Tibial nerve (tissue), 4 donors: ENCODE data around the gene PDE3A. TPM values are rescaled to one million over a fixed set of nuclear protein-coding genes. Genes with fewer than 3 reads are reported as not detected.

Source experiments
- DNase-seq, 2 donors: peaks; one replicate each; pipeline ENCODE4 v3.0.0-alpha.2; 2019; ENCODE audit warnings: low spot score in 2 of 2
- H3K27ac ChIP-seq, 4 donors: fragments of 200-600 bp; sonication (generic) in 3 of 4; one replicate each; pipeline ENCODE4 v1.5.1; 2017 to 2019; ENCODE audit warnings: mild to moderate bottlenecking in 1 of 4
- H3K27me3 ChIP-seq, 2 donors: fragments of 200-600 bp; sonication (generic) in 1 of 2; one replicate each; pipeline versions ENCODE4 v1.5.1 to v1.6.0; 2017 to 2019
- H3K36me3 ChIP-seq, 3 donors: fragments of 200-600 bp; sonication (generic); one replicate each; pipeline ENCODE4 v1.5.1; 2018 to 2019
- H3K4me1 ChIP-seq, 4 donors: fragments of 200-600 bp; sonication (generic) in 3 of 4; one replicate each; pipeline ENCODE4 v1.5.1; 2017 to 2019
- H3K4me3 ChIP-seq, 4 donors: fragments of 200-600 bp; sonication (generic) in 3 of 4; one replicate each; pipeline ENCODE4 v1.5.1; 2017 to 2019; ENCODE audit warnings: mild to moderate bottlenecking in 1 of 4, moderate library complexity in 1 of 4
- H3K9me3 ChIP-seq, 4 donors: fragments of 200-600 bp; sonication (generic) in 3 of 4; one replicate each; pipeline ENCODE4 v1.5.1; 2017 to 2019
- EP300 ChIP-seq, 2 donors: sonication (generic); formaldehyde crosslinking; IDR thresholded peaks; one replicate each; pipeline ENCODE4 v1.6.1; 2017; ENCODE audit warnings: antibody characterized with exemption in 2 of 2, mild to moderate bottlenecking in 1 of 2
- POLR2A ChIP-seq, 2 donors: fragments of 450-650 bp; IDR thresholded peaks; one replicate each; pipeline ENCODE4 v1.6.1; 2017; ENCODE audit warnings: antibody characterized with exemption in 2 of 2, mild to moderate bottlenecking in 2 of 2, moderate library complexity in 2 of 2
- WGBS, 2 donors: methylation state at CpG; one replicate each; pipeline ENCODE4 v1.1.5; 2018; 5-methylcytosine and 5-hydroxymethylcytosine counted together
- total RNA-seq, 4 donors: library from RNA; depleted of rRNA; stranded (reverse); fragments of >200 nt; gene quantifications; one replicate each; pipeline ENCODE4 v1.1.0, GENCODE V29; 2016
- TF ChIP-seq, protein P1 (sequence below), 5 experiments: fragments of 200-600 bp in 3 of 5; fragments of 450-650 bp in 2 of 5; sonication (generic) in 3 of 5; IDR thresholded peaks; one replicate each; pipeline ENCODE4 v1.5.1; 2016 to 2019; ENCODE audit warnings: antibody characterized with exemption in 5 of 5, mild to moderate bottlenecking in 3 of 5, moderate library complexity in 2 of 5

Gene PDE3A
- total RNA-seq, 4 donors from 2014 or later, result 11.4 to 17.6 (median 12.9) TPM

DNA sequence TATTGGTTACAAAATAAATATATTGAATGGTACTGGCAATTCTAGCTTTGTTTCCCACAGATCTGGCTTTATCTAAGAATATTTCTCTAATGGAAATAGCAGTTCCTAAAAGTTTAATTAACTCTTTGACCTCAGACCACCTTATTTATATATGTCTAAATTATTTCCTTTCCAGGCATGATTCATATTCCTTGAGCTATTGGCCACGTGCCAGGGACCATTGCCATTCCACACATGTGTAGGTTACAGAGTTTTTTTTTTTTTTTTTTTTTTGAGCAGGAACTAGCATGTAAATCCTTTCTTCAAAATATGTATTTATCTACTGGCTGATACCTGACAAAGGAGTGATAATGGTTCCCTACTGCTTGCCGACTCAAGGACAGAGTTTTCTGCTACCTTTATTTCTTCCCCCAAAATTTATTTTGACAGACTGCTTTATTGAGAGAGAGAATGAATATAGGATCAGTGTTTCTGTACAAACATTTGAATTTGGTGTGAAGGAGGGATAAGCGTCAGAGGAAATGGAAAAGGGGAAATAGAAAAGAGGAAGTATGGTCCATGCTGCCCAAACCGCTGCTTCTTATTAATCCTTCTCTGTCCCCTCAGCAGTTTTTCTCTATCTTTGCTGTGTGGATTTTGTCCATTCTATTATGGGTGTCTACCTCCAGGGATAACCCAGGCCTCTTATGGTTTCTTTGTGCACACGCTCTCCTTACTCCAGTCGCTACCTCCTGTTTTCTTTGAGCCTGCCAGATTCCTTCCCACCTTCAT lies 36.4 kb downstream of the PDE3A start:
- no peaks in the 10 kb centered on the region for H3K27me3 ChIP-seq
- H3K4me1 ChIP-seq, result no peaks in the 10 kb centered on the region
- no peaks in the 10 kb centered on the region for H3K9me3 ChIP-seq
- no peaks in the 10 kb centered on the region for H3K36me3 ChIP-seq
- TF ChIP-seq EP300 (IDR thresholded peaks at IDR 0.05) (peak in 1 of 2 donors; percentile 34), POLR2A (IDR thresholded peaks at IDR 0.05) (no peak)
- TF ChIP-seq, protein P1, sequence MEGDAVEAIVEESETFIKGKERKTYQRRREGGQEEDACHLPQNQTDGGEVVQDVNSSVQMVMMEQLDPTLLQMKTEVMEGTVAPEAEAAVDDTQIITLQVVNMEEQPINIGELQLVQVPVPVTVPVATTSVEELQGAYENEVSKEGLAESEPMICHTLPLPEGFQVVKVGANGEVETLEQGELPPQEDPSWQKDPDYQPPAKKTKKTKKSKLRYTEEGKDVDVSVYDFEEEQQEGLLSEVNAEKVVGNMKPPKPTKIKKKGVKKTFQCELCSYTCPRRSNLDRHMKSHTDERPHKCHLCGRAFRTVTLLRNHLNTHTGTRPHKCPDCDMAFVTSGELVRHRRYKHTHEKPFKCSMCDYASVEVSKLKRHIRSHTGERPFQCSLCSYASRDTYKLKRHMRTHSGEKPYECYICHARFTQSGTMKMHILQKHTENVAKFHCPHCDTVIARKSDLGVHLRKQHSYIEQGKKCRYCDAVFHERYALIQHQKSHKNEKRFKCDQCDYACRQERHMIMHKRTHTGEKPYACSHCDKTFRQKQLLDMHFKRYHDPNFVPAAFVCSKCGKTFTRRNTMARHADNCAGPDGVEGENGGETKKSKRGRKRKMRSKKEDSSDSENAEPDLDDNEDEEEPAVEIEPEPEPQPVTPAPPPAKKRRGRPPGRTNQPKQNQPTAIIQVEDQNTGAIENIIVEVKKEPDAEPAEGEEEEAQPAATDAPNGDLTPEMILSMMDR (IDR thresholded peaks at IDR 0.05), result no peak
- WGBS, 2 donors, result 72 to 75% methylated on average over 6 of the region's 6 CpGs
- peak; percentile 23 to 24 for DNase-seq
- no peak overlapping the region for H3K27ac ChIP-seq
- no peak overlapping the region for H3K4me3 ChIP-seq

DNA sequence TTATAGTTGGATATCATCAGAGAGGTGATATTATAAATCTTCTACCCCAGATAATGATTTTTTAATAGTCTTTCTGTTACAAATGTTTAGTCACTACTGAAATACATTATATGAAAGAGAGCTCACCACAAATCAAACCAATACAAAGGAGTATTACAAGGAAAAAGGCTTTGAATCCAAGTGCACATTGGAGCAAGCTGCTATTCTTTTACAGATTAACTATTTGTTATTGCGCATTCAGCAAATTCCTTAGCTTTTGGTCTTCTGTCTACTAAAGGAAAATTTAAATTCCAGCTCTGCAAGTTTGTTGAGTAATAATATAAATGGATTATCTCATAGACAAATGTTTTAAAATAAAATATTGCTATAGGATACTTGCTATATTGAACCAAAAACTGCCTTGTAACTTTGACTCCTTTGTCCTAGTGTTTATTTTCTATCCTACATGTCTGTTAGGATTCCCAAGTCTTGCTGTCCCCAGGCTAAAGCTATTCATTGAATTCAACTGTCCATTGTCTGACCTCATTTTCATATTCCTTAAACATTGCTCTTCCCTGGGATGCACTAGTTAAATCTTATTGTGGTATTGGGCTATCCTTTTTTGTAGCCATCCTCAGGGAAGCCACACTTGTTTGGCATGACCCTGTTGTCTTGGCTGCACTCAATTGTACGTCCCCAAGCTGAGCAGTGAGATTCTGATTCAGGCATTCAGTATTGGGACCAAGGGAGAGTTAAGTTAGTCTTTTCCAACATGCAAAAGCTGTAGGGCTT lies 41.5 kb downstream of the PDE3A start:
- H3K27ac ChIP-seq, result no peak overlapping the region
- peaks cover 0 to under 1% (median 0%) of the 10 kb centered on the region in 4 donors for H3K4me1 ChIP-seq
- TF ChIP-seq, protein P1 (IDR thresholded peaks at IDR 0.05), result no peak
- no peak for TF ChIP-seq POLR2A (IDR thresholded peaks at IDR 0.05)
- no peak for TF ChIP-seq EP300 (IDR thresholded peaks at IDR 0.05)
- no peaks in the 10 kb centered on the region for H3K9me3 ChIP-seq
- WGBS, 2 donors, result 41 to 57% methylated on average over 2 of the region's 2 CpGs
- DNase-seq, result no peak
- H3K27me3 ChIP-seq, result no peaks in the 10 kb centered on the region
- H3K4me3 ChIP-seq, result no peak overlapping the region
- no peaks in the 10 kb centered on the region for H3K36me3 ChIP-seq

DNA sequence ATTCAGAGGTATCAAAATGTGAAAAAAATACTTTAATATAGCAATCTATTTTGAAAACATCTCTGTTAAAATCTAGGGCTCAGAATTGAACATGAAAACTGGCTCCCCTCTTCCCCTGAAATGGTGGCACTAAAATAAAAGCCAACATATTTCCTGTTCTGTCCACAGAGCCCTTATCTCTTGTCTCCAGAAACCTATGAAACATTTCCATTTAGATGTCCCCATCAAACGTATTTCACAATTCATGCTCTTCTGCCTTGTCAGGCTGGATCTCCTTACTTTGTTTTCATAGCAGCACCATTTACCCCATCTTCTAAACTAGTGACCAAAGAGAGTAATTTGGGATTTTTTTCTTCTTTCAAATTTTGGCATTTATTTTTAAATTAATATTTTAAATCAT lies 42.4 kb downstream of the PDE3A start:
- Histone ChIP-seq H3K9me3 (no peaks in the 10 kb centered on the region), H3K4me1 (peaks cover 0 to 5% (median 0%) of the 10 kb centered on the region in 4 donors), H3K4me3 (no peak overlapping the region), H3K27me3 (no peaks in the 10 kb centered on the region), H3K36me3 (no peaks in the 10 kb centered on the region), H3K27ac (no peak overlapping the region)
- TF ChIP-seq, protein P1 (IDR thresholded peaks at IDR 0.05), result no peak
- TF ChIP-seq EP300 (IDR thresholded peaks at IDR 0.05), result no peak
- DNase-seq, result no peak
- 72 to 74% methylated on average over 1 of the region's 1 CpG for WGBS, 2 donors

DNA sequence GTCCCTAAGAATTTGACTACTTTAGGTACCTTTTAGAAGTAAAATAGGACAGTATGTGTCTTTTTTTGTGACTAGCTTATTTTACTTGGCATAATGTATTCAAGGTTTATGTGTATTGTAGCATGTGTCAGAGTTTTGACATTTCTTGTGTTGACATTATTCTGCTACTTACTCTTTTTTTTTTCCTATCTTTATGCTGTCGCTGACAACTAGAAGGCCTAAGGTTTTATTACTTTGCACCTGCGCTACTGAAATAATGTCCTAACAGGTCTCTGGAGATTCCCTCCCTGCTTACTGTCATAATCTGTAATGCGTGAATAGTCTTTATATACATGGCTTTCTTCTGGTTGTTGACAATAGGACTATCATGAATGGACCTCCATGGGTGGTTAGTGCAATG lies 43.0 kb downstream of the PDE3A start:
- 62 to 93% methylated on average over 3 of the region's 3 CpGs for WGBS, 2 donors
- no peak overlapping the region for H3K4me3 ChIP-seq
- H3K27me3 ChIP-seq, result no peaks in the 10 kb centered on the region
- H3K4me1 ChIP-seq, result peaks cover 0 to 5% (median 0%) of the 10 kb centered on the region in 4 donors
- no peaks in the 10 kb centered on the region for H3K36me3 ChIP-seq
- TF ChIP-seq, protein P1 (IDR thresholded peaks at IDR 0.05), result no peak
- TF ChIP-seq EP300 (IDR thresholded peaks at IDR 0.05) (no peak), POLR2A (IDR thresholded peaks at IDR 0.05) (no peak)
- DNase-seq, result no peak
- no peaks in the 10 kb centered on the region for H3K9me3 ChIP-seq
- no peak overlapping the region for H3K27ac ChIP-seq

DNA sequence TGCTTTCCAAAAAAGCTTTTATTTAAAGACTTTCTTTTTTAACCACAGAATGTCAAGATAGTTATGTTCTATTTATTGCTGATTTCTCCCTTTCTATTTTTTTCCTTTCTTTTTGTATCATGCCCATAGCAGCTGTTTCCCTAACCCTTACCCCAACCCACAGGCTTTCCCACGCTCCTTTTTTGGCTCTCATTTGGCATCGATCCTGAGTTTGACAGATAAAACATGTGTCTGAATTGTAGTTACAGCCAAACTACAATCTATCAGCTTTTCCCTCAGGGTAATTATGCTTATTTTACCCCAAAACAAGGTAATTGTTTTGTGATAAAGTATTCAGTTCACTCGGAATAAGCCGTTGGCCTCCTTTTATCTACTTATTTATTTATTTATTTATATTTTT lies 46.7 kb downstream of the PDE3A start:
- H3K4me1 ChIP-seq, result peaks cover 0 to 11% (median 0%) of the 10 kb centered on the region in 4 donors
- no peak for TF ChIP-seq EP300 (IDR thresholded peaks at IDR 0.05)
- TF ChIP-seq, protein P1 (IDR thresholded peaks at IDR 0.05), result no peak
- no peak for TF ChIP-seq POLR2A (IDR thresholded peaks at IDR 0.05)
- DNase-seq, result no peak
- no peak overlapping the region for H3K4me3 ChIP-seq
- no peaks in the 10 kb centered on the region for H3K36me3 ChIP-seq
- H3K27ac ChIP-seq, result no peak overlapping the region
- 12 to 19% methylated on average over 4 of the region's 4 CpGs for WGBS, 2 donors
- H3K9me3 ChIP-seq, result no peaks in the 10 kb centered on the region
- H3K27me3 ChIP-seq, result no peaks in the 10 kb centered on the region
